GM10266 (cell line): ENCODE measurements around the gene FRMD4A.
"Not testable (repeated sequence)": the region's sequence is repeated elsewhere in the genome, so short reads cannot be mapped to it uniquely, and the experiment has no call there.

Source experiments
- DNase-seq: peaks from one replicate; pipeline ENCODE4 v3.0.0; 2012; ENCODE audit errors: extremely low spot score
- TF ChIP-seq, protein P1 (sequence below): IDR thresholded peaks from 2 replicates; pipeline ENCODE4 v1.5.1; 2012; ENCODE audit warnings: mild to moderate bottlenecking, low read depth; ENCODE audit not compliant: control insufficient read depth, insufficient read depth; ENCODE audit errors: missing control alignments

FRMD4A gene

DNA sequence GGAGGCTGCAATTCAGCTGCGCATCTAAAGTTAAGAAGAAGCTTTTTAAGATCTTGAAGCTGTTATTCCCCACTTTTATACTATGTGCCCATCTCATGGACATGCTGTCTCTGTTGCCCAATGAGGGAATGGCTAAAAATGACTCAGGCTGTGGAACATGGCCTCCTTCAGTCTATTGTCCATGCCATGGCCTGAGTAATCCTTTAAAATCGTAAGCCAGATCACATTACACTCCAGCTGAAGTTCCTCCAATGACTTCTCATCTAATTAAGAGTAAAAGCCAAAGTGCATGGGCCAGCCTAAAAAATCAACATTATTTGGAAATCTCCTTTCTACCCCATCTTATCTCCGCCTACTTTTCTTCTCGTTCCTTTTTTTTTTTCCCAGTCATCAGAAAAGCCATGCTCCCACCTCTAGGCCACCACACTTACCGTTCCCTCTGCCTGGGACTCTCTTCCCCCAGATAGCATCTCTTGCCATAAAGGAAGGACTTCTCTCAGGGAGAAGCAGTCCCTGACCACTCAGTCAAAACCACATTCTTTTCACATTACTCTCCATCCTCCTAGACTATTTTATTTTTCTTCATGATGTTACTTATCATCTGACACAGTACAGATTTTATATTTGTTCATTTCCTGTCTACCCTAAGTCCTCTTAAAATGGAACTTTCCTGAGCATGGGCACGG lies 406.5 kb downstream of the FRMD4A start:
- DNase-seq: no peak
- TF ChIP-seq, protein P1, sequence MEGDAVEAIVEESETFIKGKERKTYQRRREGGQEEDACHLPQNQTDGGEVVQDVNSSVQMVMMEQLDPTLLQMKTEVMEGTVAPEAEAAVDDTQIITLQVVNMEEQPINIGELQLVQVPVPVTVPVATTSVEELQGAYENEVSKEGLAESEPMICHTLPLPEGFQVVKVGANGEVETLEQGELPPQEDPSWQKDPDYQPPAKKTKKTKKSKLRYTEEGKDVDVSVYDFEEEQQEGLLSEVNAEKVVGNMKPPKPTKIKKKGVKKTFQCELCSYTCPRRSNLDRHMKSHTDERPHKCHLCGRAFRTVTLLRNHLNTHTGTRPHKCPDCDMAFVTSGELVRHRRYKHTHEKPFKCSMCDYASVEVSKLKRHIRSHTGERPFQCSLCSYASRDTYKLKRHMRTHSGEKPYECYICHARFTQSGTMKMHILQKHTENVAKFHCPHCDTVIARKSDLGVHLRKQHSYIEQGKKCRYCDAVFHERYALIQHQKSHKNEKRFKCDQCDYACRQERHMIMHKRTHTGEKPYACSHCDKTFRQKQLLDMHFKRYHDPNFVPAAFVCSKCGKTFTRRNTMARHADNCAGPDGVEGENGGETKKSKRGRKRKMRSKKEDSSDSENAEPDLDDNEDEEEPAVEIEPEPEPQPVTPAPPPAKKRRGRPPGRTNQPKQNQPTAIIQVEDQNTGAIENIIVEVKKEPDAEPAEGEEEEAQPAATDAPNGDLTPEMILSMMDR: no peak

DNA sequence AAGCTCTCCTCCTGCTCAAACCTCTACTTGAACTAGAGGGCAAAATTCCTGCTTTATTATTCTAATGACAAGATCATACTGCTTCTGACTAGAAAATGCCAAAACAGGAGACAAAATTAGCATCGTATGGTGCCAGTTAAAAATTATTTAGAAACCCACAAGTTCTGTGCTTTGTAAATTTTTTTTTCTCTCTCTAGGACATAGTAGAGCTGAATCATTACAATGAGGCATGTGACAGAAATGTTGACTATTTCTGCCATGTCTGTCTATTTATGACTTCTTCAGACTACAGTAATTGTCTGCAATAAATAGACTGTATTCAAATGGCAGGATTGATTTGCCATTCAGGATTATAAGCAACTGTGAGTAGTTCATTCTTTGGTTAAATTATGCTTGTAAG lies 408.1 kb downstream of the FRMD4A start:
- TF ChIP-seq, protein P1: no peak
- DNase-seq: no peak

GRCh38 chr10:13921941-13922340 lies 408.8 kb downstream of the FRMD4A start:
- no peak for DNase-seq
- TF ChIP-seq, protein P1: no peak

- DNase-seq: not testable (repeated sequence)
Measured at GRCh38 chr10:13921131-13921530, 409.6 kb downstream of the FRMD4A start.

GRCh38 chr10:13920465-13920864 lies 410.3 kb downstream of the FRMD4A start:
- DNase-seq: no peak
- TF ChIP-seq, protein P1: no peak

DNA sequence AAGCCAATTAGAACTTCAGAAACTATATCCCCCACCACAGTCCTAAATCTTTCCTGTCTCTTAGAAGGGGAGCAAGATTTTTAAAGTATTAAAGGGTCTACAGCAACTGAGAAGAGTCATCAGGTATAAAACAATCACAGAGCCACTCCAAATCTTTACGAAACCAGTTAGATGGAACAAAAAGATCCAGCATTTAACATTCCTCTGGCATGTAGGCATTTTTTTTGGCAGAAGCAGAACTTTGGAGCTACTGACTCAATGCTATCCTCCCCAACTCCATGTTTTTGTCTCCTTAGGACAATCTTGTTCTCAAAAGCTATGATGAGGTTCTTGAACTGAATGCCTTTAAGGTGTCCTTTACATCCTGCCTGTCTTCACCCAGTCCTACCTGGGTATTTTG lies 410.7 kb downstream of the FRMD4A start:
- TF ChIP-seq, protein P1: no peak
- DNase-seq: no peak

DNA sequence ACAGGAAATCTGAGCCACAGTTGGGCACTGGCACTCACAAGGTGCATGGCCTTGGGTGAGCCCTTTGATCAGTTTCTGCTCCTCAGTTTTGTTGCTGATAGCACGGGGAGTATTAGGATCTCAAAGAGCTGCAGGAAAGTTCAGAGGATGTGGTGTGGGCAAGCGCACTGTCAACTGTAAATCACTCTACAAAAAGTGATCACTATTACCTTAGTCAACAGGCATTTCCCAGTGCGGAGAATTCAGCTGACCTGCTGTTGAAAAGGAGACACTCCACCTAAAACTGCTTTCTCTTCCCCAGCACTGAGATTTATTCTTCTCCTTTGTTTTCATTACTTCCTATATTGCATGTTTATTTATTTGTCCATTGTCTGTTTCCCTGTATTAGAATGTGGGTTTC lies 412.9 kb downstream of the FRMD4A start:
- no peak for DNase-seq
- TF ChIP-seq, protein P1: no peak
